Esophagus squamous epithelium (tissue), 5 donors: ENCODE measurements around the gene MRPL57. TPM values are rescaled to one million over a fixed set of nuclear protein-coding genes. Genes with fewer than 3 reads are reported as not detected.
"Not testable (repeated sequence)": the region's sequence is repeated elsewhere in the genome, so short reads cannot be mapped to it uniquely, and the experiment has no call there.

Experiments used
- DNase-seq: peaks from one replicate; lab custom pipeline; 2025; lab: John Stamatoyannopoulos, UW
- H3K27ac ChIP-seq, 4 donors: fragments of 200-600 bp; sonication (generic); one replicate each; pipeline ENCODE4 v1.5.1; 2016 to 2019; ENCODE audit warnings: mild to moderate bottlenecking in 1 of 4
- H3K27me3 ChIP-seq, 4 donors: fragments of 200-600 bp; sonication (generic); 1 replicate in 3 of 4; 2 replicates in 1 of 4; pipeline versions ENCODE4 v1.5.1 to v1.6.0; 2017 to 2021; ENCODE audit warnings: antibody characterized with exemption in 1 of 4
- H3K36me3 ChIP-seq, 3 donors: fragments of 200-600 bp; sonication (generic); one replicate each; pipeline ENCODE4 v1.5.1; 2016 to 2019
- H3K4me1 ChIP-seq, 3 donors: fragments of 200-600 bp; sonication (generic); one replicate each; pipeline ENCODE4 v1.5.1; 2017 to 2019
- H3K4me3 ChIP-seq, 4 donors: fragments of 200-600 bp; sonication (generic); 1 replicate in 3 of 4; 2 replicates in 1 of 4; pipeline ENCODE4 v1.5.1; 2016 to 2019; ENCODE audit warnings: mild to moderate bottlenecking in 2 of 4, moderate library complexity in 1 of 4
- H3K9me3 ChIP-seq, 3 donors: fragments of 200-600 bp; sonication (generic); one replicate each; pipeline ENCODE4 v1.5.1; 2016 to 2019
- POLR2A ChIP-seq, 4 donors: fragments of 450-650 bp; IDR thresholded peaks; one replicate each; pipeline ENCODE4 v1.6.1; 2017; ENCODE audit warnings: antibody characterized with exemption in 4 of 4, mild to moderate bottlenecking in 4 of 4, moderate library complexity in 3 of 4
- WGBS, 2 donors: methylation state at CpG; one replicate each; pipeline ENCODE4 v1.1.5; 2018; 5-methylcytosine and 5-hydroxymethylcytosine counted together
- intact Hi-C: fragments of 100-400 bp; cut with DNase I; formaldehyde crosslinking; loops from one replicate; pipeline ENCODE4 v1.15.0; 2022
- total RNA-seq, 4 donors: library from RNA; depleted of rRNA; stranded (reverse); fragments of >200 nt; gene quantifications; one replicate each; pipeline ENCODE4 v1.1.0, GENCODE V29; 2016
- TF ChIP-seq, protein P1 (sequence below), 6 experiments: fragments of 450-650 bp in 4 of 6; fragments of 200-600 bp in 2 of 6; sonication (generic) in 2 of 6; IDR thresholded peaks; one replicate each; pipeline ENCODE4 v1.5.1; 2016 to 2019; ENCODE audit warnings: antibody characterized with exemption in 6 of 6, mild to moderate bottlenecking in 4 of 6, moderate library complexity in 4 of 6
- donor health status: DM: yes; HTN: yes; CAD: no.

MRPL57 gene
- 10 to 100 TPM; 26.2 to 38.6 (median 30.8) TPM for total RNA-seq

DNA sequence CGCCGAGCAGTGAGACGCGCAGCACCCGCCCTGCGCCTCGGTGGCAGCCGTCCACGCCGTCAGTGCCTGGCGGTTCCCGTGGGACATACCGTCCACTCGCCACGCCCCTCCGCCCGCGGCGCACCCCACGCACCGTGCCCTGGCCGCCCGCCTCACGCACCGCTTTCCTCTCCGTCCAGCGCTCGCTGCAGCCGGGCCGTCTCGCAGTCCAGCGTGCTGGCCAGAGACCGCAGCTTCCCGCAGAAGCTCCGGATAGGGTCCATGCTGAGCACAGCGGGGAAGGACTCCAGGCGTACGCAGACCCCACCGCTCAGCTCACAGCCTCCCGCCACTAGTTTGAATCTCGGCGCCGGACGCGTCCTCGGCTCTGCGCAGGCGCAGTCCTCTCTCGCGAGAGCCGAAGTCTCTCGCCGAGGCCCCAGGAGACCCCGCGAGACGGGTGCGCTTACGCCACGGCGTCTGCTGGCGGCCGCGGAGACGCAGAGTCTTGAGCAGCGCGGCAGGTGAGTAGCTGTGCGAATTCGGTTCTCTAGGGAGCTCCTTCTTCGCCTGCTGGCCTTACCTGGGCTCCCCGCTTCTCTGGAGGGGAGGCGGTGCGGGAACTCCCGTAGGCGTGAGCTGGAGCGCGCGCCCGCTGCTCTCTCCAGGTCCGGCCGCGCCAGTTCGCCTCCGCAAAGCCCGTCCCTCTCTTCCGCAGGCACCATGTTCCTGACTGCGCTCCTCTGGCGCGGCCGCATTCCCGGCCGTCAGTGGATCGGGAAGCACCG is at the start of gene MRPL57, which contains the start of gene SKA3:
TSS of gene MRPL57 (plus strand) at position 444 of the 767 bp plus-strand sequence. CDS start at position 703, 259 bp downstream.
TSS of gene SKA3 (minus strand) at position 338 of the 767 bp plus-strand sequence. CDS start at position 263, 75 bp downstream.
- no peaks in the 10 kb centered on the region for H3K36me3 ChIP-seq
- intact Hi-C loops = loop anchor here (10.0 kb wide), 1 partner anchor 232 kb away; no protein-coding TSS in a partner anchor
- peak within 1 kb of the TSS; percentile 94 to 99 (median 98) for H3K27ac ChIP-seq
- TF ChIP-seq, protein P1, sequence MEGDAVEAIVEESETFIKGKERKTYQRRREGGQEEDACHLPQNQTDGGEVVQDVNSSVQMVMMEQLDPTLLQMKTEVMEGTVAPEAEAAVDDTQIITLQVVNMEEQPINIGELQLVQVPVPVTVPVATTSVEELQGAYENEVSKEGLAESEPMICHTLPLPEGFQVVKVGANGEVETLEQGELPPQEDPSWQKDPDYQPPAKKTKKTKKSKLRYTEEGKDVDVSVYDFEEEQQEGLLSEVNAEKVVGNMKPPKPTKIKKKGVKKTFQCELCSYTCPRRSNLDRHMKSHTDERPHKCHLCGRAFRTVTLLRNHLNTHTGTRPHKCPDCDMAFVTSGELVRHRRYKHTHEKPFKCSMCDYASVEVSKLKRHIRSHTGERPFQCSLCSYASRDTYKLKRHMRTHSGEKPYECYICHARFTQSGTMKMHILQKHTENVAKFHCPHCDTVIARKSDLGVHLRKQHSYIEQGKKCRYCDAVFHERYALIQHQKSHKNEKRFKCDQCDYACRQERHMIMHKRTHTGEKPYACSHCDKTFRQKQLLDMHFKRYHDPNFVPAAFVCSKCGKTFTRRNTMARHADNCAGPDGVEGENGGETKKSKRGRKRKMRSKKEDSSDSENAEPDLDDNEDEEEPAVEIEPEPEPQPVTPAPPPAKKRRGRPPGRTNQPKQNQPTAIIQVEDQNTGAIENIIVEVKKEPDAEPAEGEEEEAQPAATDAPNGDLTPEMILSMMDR (IDR thresholded peaks at IDR 0.05) = peak; percentile 6 to 43 (median 20)
- peak in 2 of 4 donors; percentile 92 to 93 for TF ChIP-seq POLR2A (IDR thresholded peaks at IDR 0.05)
- peak; percentile 47 for DNase-seq
- H3K4me1 ChIP-seq = peaks cover 12 to 29% (median 14%) of the 10 kb centered on the region in 3 donors
- H3K9me3 ChIP-seq = no peaks in the 10 kb centered on the region
- H3K27me3 ChIP-seq = no peaks in the 10 kb centered on the region
- WGBS, 2 donors = 0% methylated on average over 9 of the region's 93 CpGs; no CpG with 5 or more reads in 1 of the 2 donors
- peak within 1 kb of the TSS; percentile 56 to 99 (median 84) for H3K4me3 ChIP-seq

DNA sequence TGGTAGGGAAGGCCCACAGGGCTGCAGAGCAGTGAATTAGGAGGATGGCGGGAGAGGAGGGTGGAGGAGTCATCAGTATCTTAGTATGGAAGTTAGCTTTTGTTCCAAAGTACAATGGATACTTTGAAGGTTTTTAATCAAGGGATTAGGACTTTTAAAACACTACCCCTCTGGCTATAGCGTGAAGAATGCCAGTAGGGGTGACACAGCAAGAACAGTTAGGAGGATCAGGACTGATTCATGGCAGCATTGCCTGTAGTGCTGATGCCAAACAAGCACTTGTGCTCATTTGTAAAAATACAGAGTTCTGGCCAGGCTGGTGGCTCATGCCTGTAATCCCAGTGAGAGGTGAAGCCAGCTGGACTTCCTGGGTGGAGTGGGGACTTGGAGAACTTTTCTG is 46.3 kb upstream of the MRPL57 start:
- no peaks in the 10 kb centered on the region for H3K9me3 ChIP-seq
- intact Hi-C loops = loop anchor here (5.0 kb wide), 1 partner anchor 188 kb away; no protein-coding TSS in a partner anchor
- no peaks in the 10 kb centered on the region for H3K36me3 ChIP-seq
- no peak overlapping the region for H3K27ac ChIP-seq
- no peak overlapping the region for H3K4me3 ChIP-seq
- DNase-seq = no peak
- H3K27me3 ChIP-seq = no peaks in the 10 kb centered on the region
- TF ChIP-seq, protein P1 (IDR thresholded peaks at IDR 0.05) = no peak
- no peak for TF ChIP-seq POLR2A (IDR thresholded peaks at IDR 0.05)
- H3K4me1 ChIP-seq = no peaks in the 10 kb centered on the region
- 33 to 61% methylated on average over 2 of the region's 2 CpGs for WGBS, 2 donors

DNA sequence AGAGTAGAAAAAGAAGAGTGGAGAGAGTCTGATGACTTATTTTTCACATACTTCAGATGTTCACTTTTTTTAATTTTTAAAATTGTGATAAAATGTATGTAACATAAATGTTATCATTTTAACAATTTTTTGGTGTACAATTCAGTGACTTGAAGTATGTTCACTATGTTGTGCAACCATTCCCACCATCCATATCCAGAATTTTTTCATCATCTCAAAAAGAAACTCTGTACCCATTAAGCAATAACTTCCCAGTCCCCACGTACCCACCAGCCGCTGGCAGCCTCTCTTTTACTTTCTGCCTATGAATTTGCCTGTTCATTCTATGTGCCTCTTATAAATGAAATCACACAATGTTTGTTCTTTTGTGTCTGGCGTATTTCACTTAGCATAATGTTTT is 43.4 kb upstream of the MRPL57 start:
- Histone ChIP-seq H3K36me3 (no peaks in the 10 kb centered on the region), H3K4me1 (no peaks in the 10 kb centered on the region), H3K27ac (no peak overlapping the region), H3K9me3 (no peaks in the 10 kb centered on the region), H3K4me3 (no peak overlapping the region), H3K27me3 (no peaks in the 10 kb centered on the region)
- no peak for TF ChIP-seq POLR2A (IDR thresholded peaks at IDR 0.05)
- WGBS, 2 donors = 72 to 76% methylated on average over 3 of the region's 3 CpGs
- intact Hi-C loops = loop anchor here (5.0 kb wide), 1 partner anchor 191 kb away; no protein-coding TSS in a partner anchor
- DNase-seq = no peak

DNA sequence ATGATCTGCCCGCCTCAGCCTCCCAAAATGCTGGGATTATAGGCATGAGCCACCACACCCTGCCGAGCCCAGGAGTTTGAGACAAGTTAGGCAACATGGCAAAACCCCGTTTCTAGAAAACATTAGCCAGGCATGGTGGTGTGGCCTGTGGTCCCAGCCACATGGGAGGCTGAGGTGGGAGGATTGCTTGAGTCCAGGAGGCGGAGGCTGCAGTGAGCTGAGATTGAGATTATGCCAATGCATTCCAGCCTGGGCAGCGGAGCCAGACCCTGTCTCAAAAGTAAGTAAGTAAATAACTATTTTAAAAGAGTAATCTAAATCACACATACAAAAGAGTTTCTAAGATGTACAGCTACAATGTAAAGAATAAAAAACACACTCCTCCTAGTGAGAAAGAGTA is 42.0 kb upstream of the MRPL57 start:
- Histone ChIP-seq H3K27me3 (no peaks in the 10 kb centered on the region), H3K36me3 (no peaks in the 10 kb centered on the region), H3K27ac (no peak overlapping the region), H3K4me1 (peaks cover 0 to 7% (median 2%) of the 10 kb centered on the region in 3 donors), H3K9me3 (no peaks in the 10 kb centered on the region), H3K4me3 (no peak overlapping the region)
- no peak for DNase-seq
- intact Hi-C loops = loop anchor here (5.0 kb wide), 1 partner anchor 192 kb away; no protein-coding TSS in a partner anchor
- no peak for TF ChIP-seq POLR2A (IDR thresholded peaks at IDR 0.05)
- TF ChIP-seq, protein P1 (IDR thresholded peaks at IDR 0.05) = no peak
- 58 to 84% methylated on average over 3 to 4 of the region's 5 CpGs for WGBS, 2 donors

DNA sequence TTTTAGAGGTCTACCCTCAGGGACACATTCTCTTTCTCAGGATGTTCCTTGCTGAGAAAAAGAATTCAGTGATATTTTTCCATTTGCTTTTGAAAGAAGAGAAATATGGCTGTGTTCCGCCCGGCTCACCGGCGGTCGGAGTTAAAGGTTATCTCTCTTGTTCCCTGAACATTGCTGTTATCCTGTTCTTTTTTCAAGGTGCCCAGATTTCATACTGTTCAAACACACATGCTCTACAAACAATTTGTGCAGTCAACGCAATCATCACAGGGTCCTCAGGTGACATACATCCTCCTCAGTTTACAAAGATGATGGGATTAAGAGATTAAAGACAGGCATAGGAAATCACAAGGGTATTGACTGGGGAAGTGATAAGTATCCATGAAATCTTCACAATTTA is 40.6 kb upstream of the MRPL57 start:
- H3K27ac ChIP-seq, H3K4me3 ChIP-seq, H3K36me3 ChIP-seq, H3K4me1 ChIP-seq, H3K9me3 ChIP-seq, intact Hi-C loops, DNase-seq, H3K27me3 ChIP-seq: not testable (repeated sequence)
- WGBS, 2 donors = 88 to 90% methylated on average over 6 of the region's 6 CpGs

DNA sequence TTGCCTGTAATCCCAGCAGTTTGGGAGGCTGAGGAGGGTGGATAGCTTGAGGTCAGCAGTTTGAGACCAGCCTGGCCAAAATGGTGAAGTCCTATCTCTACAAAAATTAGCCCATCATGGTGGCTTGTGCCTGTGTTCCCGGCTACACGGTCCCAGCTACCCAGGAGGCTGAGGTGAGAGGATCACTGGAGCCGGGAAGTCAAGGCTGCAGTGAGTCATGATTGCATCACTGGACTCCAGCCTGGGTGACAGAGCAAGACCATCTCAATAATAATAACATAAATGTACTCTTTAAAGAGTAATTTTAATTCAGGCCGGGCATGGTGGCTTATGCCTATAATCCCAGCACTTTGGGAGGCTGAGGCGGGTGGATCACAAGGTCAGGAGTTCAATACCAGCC is 38.8 kb upstream of the MRPL57 start:
- Histone ChIP-seq H3K4me1 (peaks cover 0 to 28% (median 19%) of the 10 kb centered on the region in 3 donors), H3K27ac (no peak overlapping the region), H3K4me3 (no peak overlapping the region), H3K36me3 (peaks cover 0 to 8% (median 0%) of the 10 kb centered on the region in 3 donors), H3K27me3 (no peaks in the 10 kb centered on the region), H3K9me3 (no peaks in the 10 kb centered on the region)
- intact Hi-C loops = no loop called here
- no peak for DNase-seq
- TF ChIP-seq POLR2A (IDR thresholded peaks at IDR 0.05) = no peak
- TF ChIP-seq, protein P1 (IDR thresholded peaks at IDR 0.05) = no peak
- WGBS, 2 donors = 29 to 82% methylated on average over 4 to 5 of the region's 5 CpGs
